Neural cell (in vitro differentiated cells): ENCODE data around the gene SPSB4.

ENCODE experiments used
- EP300 ChIP-seq: fragments of 450-650 bp; conservative IDR thresholded peaks from 2 replicates; pipeline ENCODE4 v1.6.1; 2014; ENCODE audit warnings: antibody characterized with exemption, mild to moderate bottlenecking, moderate library complexity; ENCODE audit not compliant: poor library complexity, severe bottlenecking
- EZH2 ChIP-seq: fragments of 200-600, 300-800 bp; shearing (Covaris generic), sonication (generic); IDR thresholded peaks from 2 replicates; pipeline ENCODE4 v1.6.1; 2014; ENCODE audit warnings: antibody characterized with exemption, low read length, borderline replicate concordance, mild to moderate bottlenecking; ENCODE audit not compliant: insufficient read depth, poor library complexity, severe bottlenecking
- MXI1 ChIP-seq: fragments of 450-650 bp; conservative IDR thresholded peaks from 2 replicates; pipeline ENCODE4 v1.6.1; 2014; ENCODE audit warnings: antibody characterized with exemption, mild to moderate bottlenecking; ENCODE audit not compliant: poor library complexity, severe bottlenecking
- POLR2AphosphoS5 ChIP-seq: IDR thresholded peaks from 2 replicates; pipeline ENCODE4 v1.6.1; 2012
- SMC3 ChIP-seq: fragments of 450-650 bp; conservative IDR thresholded peaks from 2 replicates; pipeline ENCODE4 v1.6.1; 2014; ENCODE audit warnings: antibody characterized with exemption, mild to moderate bottlenecking, moderate library complexity; ENCODE audit not compliant: poor library complexity
- TAF1 ChIP-seq: IDR thresholded peaks from 2 replicates; pipeline ENCODE4 v1.6.1; 2012; ENCODE audit warnings: low read depth
- TF ChIP-seq, protein P1 (sequence below): fragments of 450-650 bp; IDR thresholded peaks from 2 replicates; pipeline ENCODE4 v1.5.1; 2014; ENCODE audit warnings: antibody characterized with exemption, mild to moderate bottlenecking, moderate library complexity; ENCODE audit not compliant: poor library complexity, severe bottlenecking
- TF ChIP-seq, protein P2 (sequence below): IDR thresholded peaks from 2 replicates; pipeline ENCODE4 v1.6.1; 2012; ENCODE audit warnings: borderline replicate concordance

- TF ChIP-seq, protein P1, sequence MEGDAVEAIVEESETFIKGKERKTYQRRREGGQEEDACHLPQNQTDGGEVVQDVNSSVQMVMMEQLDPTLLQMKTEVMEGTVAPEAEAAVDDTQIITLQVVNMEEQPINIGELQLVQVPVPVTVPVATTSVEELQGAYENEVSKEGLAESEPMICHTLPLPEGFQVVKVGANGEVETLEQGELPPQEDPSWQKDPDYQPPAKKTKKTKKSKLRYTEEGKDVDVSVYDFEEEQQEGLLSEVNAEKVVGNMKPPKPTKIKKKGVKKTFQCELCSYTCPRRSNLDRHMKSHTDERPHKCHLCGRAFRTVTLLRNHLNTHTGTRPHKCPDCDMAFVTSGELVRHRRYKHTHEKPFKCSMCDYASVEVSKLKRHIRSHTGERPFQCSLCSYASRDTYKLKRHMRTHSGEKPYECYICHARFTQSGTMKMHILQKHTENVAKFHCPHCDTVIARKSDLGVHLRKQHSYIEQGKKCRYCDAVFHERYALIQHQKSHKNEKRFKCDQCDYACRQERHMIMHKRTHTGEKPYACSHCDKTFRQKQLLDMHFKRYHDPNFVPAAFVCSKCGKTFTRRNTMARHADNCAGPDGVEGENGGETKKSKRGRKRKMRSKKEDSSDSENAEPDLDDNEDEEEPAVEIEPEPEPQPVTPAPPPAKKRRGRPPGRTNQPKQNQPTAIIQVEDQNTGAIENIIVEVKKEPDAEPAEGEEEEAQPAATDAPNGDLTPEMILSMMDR: no peak
- TF ChIP-seq EZH2: no peak
- no peak for TF ChIP-seq EP300
- TF ChIP-seq POLR2AphosphoS5: no peak
- no peak for TF ChIP-seq MXI1
- TF ChIP-seq SMC3: no peak
- TF ChIP-seq TAF1: no peak
- TF ChIP-seq, protein P2, sequence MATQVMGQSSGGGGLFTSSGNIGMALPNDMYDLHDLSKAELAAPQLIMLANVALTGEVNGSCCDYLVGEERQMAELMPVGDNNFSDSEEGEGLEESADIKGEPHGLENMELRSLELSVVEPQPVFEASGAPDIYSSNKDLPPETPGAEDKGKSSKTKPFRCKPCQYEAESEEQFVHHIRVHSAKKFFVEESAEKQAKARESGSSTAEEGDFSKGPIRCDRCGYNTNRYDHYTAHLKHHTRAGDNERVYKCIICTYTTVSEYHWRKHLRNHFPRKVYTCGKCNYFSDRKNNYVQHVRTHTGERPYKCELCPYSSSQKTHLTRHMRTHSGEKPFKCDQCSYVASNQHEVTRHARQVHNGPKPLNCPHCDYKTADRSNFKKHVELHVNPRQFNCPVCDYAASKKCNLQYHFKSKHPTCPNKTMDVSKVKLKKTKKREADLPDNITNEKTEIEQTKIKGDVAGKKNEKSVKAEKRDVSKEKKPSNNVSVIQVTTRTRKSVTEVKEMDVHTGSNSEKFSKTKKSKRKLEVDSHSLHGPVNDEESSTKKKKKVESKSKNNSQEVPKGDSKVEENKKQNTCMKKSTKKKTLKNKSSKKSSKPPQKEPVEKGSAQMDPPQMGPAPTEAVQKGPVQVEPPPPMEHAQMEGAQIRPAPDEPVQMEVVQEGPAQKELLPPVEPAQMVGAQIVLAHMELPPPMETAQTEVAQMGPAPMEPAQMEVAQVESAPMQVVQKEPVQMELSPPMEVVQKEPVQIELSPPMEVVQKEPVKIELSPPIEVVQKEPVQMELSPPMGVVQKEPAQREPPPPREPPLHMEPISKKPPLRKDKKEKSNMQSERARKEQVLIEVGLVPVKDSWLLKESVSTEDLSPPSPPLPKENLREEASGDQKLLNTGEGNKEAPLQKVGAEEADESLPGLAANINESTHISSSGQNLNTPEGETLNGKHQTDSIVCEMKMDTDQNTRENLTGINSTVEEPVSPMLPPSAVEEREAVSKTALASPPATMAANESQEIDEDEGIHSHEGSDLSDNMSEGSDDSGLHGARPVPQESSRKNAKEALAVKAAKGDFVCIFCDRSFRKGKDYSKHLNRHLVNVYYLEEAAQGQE: no peak
Observed at GRCh38 chr3:141095546-141095937, 44.4 kb downstream of the SPSB4 start.
